SK-N-SH (cell line): ENCODE data around the gene ARHGEF17. TPM values are rescaled to one million over a fixed set of nuclear protein-coding genes. Genes with fewer than 3 reads are reported as not detected.

Source experiments
- CTCF ChIA-PET: fragments of 300-600, 350-600 bp; formaldehyde crosslinking; extraction: SDS; loops from one replicate; lab custom pipeline; 2021; lab: Yijun Ruan, JAX
- POLR2A ChIA-PET: fragments of 350-600 bp; sonication (Branson Sonifier 250); formaldehyde crosslinking; extraction: SDS; loops from one replicate; lab custom pipeline; 2020; ENCODE audit warnings: antibody characterized with exemption, inconsistent platforms; lab: Yijun Ruan, JAX
- DNase-seq: peaks from one replicate; pipeline ENCODE4 v3.0.0; 2012
- H2AFZ ChIP-seq: fragments of 200-600 bp; sonication (generic); 2 replicates; pipeline ENCODE4 v1.8.1; 2016; ENCODE audit warnings: antibody characterized with exemption, mild to moderate bottlenecking, low read depth
- H3F3A ChIP-seq: fragments of 200-600 bp; sonication (generic); replicated peaks from 2 replicates; pipeline ENCODE3; 2016; ENCODE audit warnings: antibody characterized with exemption, mild to moderate bottlenecking; ENCODE audit not compliant: insufficient read depth
- H3K27ac ChIP-seq, 2 experiments: fragments of 200-500 bp in 1 of 2; fragments of 200-600 bp in 1 of 2; sonication (Bioruptor generic) in 1 of 2; sonication (generic), shearing (Covaris generic) in 1 of 2; 2 replicates each; pipeline versions ENCODE4 v1.5.1 to v1.6.1; 2014 to 2016; ENCODE audit warnings: low read depth in 2 of 2, inconsistent platforms in 1 of 2, low read length in 1 of 2, mild to moderate bottlenecking in 1 of 2, mixed read lengths in 1 of 2
- H3K27me3 ChIP-seq: fragments of 200-600 bp; sonication (generic), shearing (Covaris generic); 2 replicates; pipeline ENCODE4 v1.6.1; 2016; ENCODE audit warnings: mixed run types; ENCODE audit not compliant: insufficient read depth
- H3K36me3 ChIP-seq, 2 experiments: fragments of 200-500 bp in 1 of 2; fragments of 200-600 bp in 1 of 2; sonication (Bioruptor generic) in 1 of 2; sonication (generic) in 1 of 2; replicated peaks in 1 of 2; 2 replicates each; pipeline versions ENCODE3 to v1.5.1; 2014 to 2016; ENCODE audit warnings: low read length in 1 of 2, mild to moderate bottlenecking in 1 of 2; ENCODE audit not compliant: insufficient read depth in 2 of 2, control insufficient read depth in 1 of 2
- H3K4me1 ChIP-seq, 2 experiments: fragments of 200-500 bp in 1 of 2; fragments of 200-600 bp in 1 of 2; sonication (Bioruptor generic) in 1 of 2; sonication (generic), shearing (Covaris generic) in 1 of 2; 2 replicates each; pipeline versions ENCODE4 v1.5.1 to v1.6.1; 2014 to 2016; ENCODE audit warnings: low read depth in 1 of 2, low read length in 1 of 2, mixed run types in 1 of 2; ENCODE audit not compliant: insufficient read depth in 2 of 2, control insufficient read depth in 1 of 2
- H3K4me2 ChIP-seq: fragments of 200-600 bp; sonication (generic), shearing (Covaris generic); 2 replicates; pipeline ENCODE4 v1.6.1; 2017; ENCODE audit warnings: mixed run types
- H3K4me3 ChIP-seq, 2 experiments: fragments of 200-500 bp in 1 of 2; fragments of 200-600 bp in 1 of 2; sonication (Bioruptor generic) in 1 of 2; sonication (generic), shearing (Covaris generic) in 1 of 2; 2 replicates each; pipeline versions ENCODE4 v1.5.1 to v1.8.1; 2014 to 2016; ENCODE audit warnings: low read depth in 2 of 2, inconsistent platforms in 1 of 2, low read length in 1 of 2, mild to moderate bottlenecking in 1 of 2, mixed read lengths in 1 of 2, moderate library complexity in 1 of 2
- H3K79me2 ChIP-seq: fragments of 200-600 bp; sonication (generic); 2 replicates; pipeline ENCODE4 v1.8.1; 2017; ENCODE audit warnings: mild to moderate bottlenecking; ENCODE audit not compliant: insufficient read depth
- H3K9ac ChIP-seq: fragments of 200-600 bp; sonication (generic); 2 replicates; pipeline ENCODE4 v1.6.1; 2017; ENCODE audit warnings: mixed run types
- H3K9me2 ChIP-seq: fragments of 200-600 bp; sonication (generic); 2 replicates; pipeline ENCODE4 v1.6.1; 2017; ENCODE audit warnings: mixed run types
- H3K9me3 ChIP-seq: fragments of 200-600 bp; sonication (generic); 2 replicates; pipeline ENCODE4 v1.6.1; 2017; ENCODE audit warnings: mixed run types, mild to moderate bottlenecking, moderate library complexity
- H4K20me1 ChIP-seq: fragments of 200-600 bp; sonication (generic); 2 replicates; pipeline ENCODE4 v1.6.1; 2017; ENCODE audit warnings: mild to moderate bottlenecking, mixed run types; ENCODE audit not compliant: insufficient read depth
- ELF1 ChIP-seq: IDR thresholded peaks from 2 replicates; pipeline ENCODE4 v1.4.0; 2012
- EZH2phosphoT487 ChIP-seq: fragments of 200-600 bp; sonication (generic); IDR thresholded peaks from 2 replicates; pipeline ENCODE4 v1.6.1; 2017; ENCODE audit warnings: low read depth, mixed run types, mild to moderate bottlenecking, antibody characterized with exemption, moderate library complexity, borderline replicate concordance
- FOSL2 ChIP-seq: IDR thresholded peaks from 2 replicates; pipeline ENCODE4 v1.4.0; 2012; ENCODE audit warnings: low read depth, mild to moderate bottlenecking, moderate library complexity, borderline replicate concordance
- FOXJ3 ChIP-seq: sonication (generic); formaldehyde crosslinking; IDR thresholded peaks from 2 replicates; pipeline ENCODE4 v1.5.1; 2020; ENCODE audit warnings: mild to moderate bottlenecking, missing genetic modification reagents
- FOXM1 ChIP-seq: IDR thresholded peaks from 2 replicates; pipeline ENCODE4 v1.4.0; 2012; ENCODE audit warnings: low read depth, mild to moderate bottlenecking
- GABPA ChIP-seq: IDR thresholded peaks from 2 replicates; pipeline ENCODE4 v1.4.0; 2012; ENCODE audit warnings: low read depth, mild to moderate bottlenecking
- GATA2 ChIP-seq: sonication (generic); formaldehyde crosslinking; IDR thresholded peaks from 2 replicates; pipeline ENCODE4 v1.5.0; 2020; ENCODE audit warnings: mild to moderate bottlenecking, missing genetic modification reagents
- JUND ChIP-seq: IDR thresholded peaks from 2 replicates; pipeline ENCODE4 v1.4.0; 2012
- NFIC ChIP-seq: IDR thresholded peaks from 2 replicates; pipeline ENCODE4 v1.4.0; 2012; ENCODE audit warnings: borderline replicate concordance
- RAD21 ChIP-seq: IDR thresholded peaks from 2 replicates; pipeline ENCODE4 v1.6.1; 2012; ENCODE audit warnings: mild to moderate bottlenecking, low read length
- RXRA ChIP-seq: IDR thresholded peaks from 2 replicates; pipeline ENCODE4 v1.4.0; 2012; ENCODE audit warnings: low read depth, mild to moderate bottlenecking, borderline replicate concordance
- WGBS: methylation state at CpG from one replicate; pipeline ENCODE4 v1.1.6; 2017; ENCODE audit warnings: low lambda C conversion rate; 5-methylcytosine and 5-hydroxymethylcytosine counted together
- polyA plus RNA-seq, 3 experiments: library from polyadenylated mRNA; depleted of rRNA; stranded (reverse); fragments of >200 nt; gene quantifications; 2 replicates each; pipeline ENCODE4 v1.2.3, GENCODE V29; 2012
- TF ChIP-seq, protein P1 (sequence below): IDR thresholded peaks from 2 replicates; pipeline ENCODE4 v1.4.0; 2012; ENCODE audit warnings: low read depth
- TF ChIP-seq, protein P2 (sequence below): fragments of 150-350 bp; IDR thresholded peaks from 2 replicates; pipeline ENCODE4 v1.6.1; 2017; ENCODE audit warnings: antibody characterized with exemption, low read length, low read depth, borderline replicate concordance
- TF ChIP-seq, protein P3 (sequence below): IDR thresholded peaks from 2 replicates; pipeline ENCODE4 v1.4.0; 2012; ENCODE audit warnings: low read depth, borderline replicate concordance
- TF ChIP-seq, protein P4 (sequence below): IDR thresholded peaks from 2 replicates; pipeline ENCODE4 v1.4.0; 2012; ENCODE audit warnings: low read depth, borderline replicate concordance

ARHGEF17 gene
- polyA plus RNA-seq, 1 of the 3 experiments (the other 2 are of a cell fraction) = 45.9 TPM

GRCh38 chr11:73366265-73366610 lies 58.2 kb downstream of the ARHGEF17 start:
- Histone ChIP-seq H4K20me1 (no peaks in the 10 kb centered on the region), H3K9me2 (no peaks in the 10 kb centered on the region), H3F3A (peaks cover 4% of the 10 kb centered on the region), H3K9me3 (no peaks in the 10 kb centered on the region), H3K36me3 (peaks cover 31 to 59% of the 10 kb centered on the region in 2 experiments), H3K4me1 (peaks cover 0 to 10% of the 10 kb centered on the region in 2 experiments; a peak in 1 of 4 replicates), H3K27ac (no peak overlapping the region), H2AFZ (no peak overlapping the region), H3K4me2 (no peak overlapping the region), H3K79me2 (no peaks in the 10 kb centered on the region), H3K27me3 (no peaks in the 10 kb centered on the region), H3K9ac (no peak overlapping the region), H3K4me3 (no peak overlapping the region)
- no peak for DNase-seq
- no peak for TF ChIP-seq JUND
- no peak for TF ChIP-seq FOSL2
- WGBS = 96% methylated on average over 4 of the region's 4 CpGs
- ChIA-PET CTCF (interaction anchor here (1.0 to 22.4 kb wide), 4 partner anchors 9 to 31 kb away, joined by 3 to 313 read pairs (median 3); partner anchors contain the start of gene RELT), POLR2A (no interaction called here)

- Histone ChIP-seq H3K27ac (no peak overlapping the region), H3K4me2 (no peak overlapping the region), H3K9ac (no peak overlapping the region), H3K9me3 (no peaks in the 10 kb centered on the region), H2AFZ (no peak overlapping the region), H3K9me2 (no peaks in the 10 kb centered on the region), H4K20me1 (no peaks in the 10 kb centered on the region), H3K79me2 (no peaks in the 10 kb centered on the region), H3K27me3 (no peaks in the 10 kb centered on the region), H3F3A (peaks cover 7% of the 10 kb centered on the region), H3K36me3 (peaks cover 31 to 58% of the 10 kb centered on the region in 2 experiments), H3K4me1 (peaks cover 0 to 10% of the 10 kb centered on the region in 2 experiments; a peak in 1 of 4 replicates), H3K4me3 (no peak overlapping the region)
- CTCF ChIA-PET = interaction anchor here (1.0 to 22.4 kb wide), 2 partner anchors 9 to 12 kb away, joined by 3 to 313 read pairs; partner anchors contain the start of gene RELT
- no peak for TF ChIP-seq RXRA
- TF ChIP-seq FOXM1 = no peak
- TF ChIP-seq, protein P1, sequence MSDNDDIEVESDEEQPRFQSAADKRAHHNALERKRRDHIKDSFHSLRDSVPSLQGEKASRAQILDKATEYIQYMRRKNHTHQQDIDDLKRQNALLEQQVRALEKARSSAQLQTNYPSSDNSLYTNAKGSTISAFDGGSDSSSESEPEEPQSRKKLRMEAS = no peak
- TF ChIP-seq, protein P2, sequence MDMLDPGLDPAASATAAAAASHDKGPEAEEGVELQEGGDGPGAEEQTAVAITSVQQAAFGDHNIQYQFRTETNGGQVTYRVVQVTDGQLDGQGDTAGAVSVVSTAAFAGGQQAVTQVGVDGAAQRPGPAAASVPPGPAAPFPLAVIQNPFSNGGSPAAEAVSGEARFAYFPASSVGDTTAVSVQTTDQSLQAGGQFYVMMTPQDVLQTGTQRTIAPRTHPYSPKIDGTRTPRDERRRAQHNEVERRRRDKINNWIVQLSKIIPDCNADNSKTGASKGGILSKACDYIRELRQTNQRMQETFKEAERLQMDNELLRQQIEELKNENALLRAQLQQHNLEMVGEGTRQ = no peak
- TF ChIP-seq EZH2phosphoT487 = no peak
- TF ChIP-seq FOXJ3 (CRISPR knock-in tag) = no peak
- no peak for TF ChIP-seq GATA2 (CRISPR knock-in tag)
- TF ChIP-seq JUND = no peak
- no peak for TF ChIP-seq NFIC
- TF ChIP-seq ELF1 = no peak
- TF ChIP-seq FOSL2 = no peak
- TF ChIP-seq RAD21 = no peak
- TF ChIP-seq, protein P3, sequence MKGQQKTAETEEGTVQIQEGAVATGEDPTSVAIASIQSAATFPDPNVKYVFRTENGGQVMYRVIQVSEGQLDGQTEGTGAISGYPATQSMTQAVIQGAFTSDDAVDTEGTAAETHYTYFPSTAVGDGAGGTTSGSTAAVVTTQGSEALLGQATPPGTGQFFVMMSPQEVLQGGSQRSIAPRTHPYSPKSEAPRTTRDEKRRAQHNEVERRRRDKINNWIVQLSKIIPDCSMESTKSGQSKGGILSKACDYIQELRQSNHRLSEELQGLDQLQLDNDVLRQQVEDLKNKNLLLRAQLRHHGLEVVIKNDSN = no peak
- TF ChIP-seq GABPA = no peak
- TF ChIP-seq, protein P4, sequence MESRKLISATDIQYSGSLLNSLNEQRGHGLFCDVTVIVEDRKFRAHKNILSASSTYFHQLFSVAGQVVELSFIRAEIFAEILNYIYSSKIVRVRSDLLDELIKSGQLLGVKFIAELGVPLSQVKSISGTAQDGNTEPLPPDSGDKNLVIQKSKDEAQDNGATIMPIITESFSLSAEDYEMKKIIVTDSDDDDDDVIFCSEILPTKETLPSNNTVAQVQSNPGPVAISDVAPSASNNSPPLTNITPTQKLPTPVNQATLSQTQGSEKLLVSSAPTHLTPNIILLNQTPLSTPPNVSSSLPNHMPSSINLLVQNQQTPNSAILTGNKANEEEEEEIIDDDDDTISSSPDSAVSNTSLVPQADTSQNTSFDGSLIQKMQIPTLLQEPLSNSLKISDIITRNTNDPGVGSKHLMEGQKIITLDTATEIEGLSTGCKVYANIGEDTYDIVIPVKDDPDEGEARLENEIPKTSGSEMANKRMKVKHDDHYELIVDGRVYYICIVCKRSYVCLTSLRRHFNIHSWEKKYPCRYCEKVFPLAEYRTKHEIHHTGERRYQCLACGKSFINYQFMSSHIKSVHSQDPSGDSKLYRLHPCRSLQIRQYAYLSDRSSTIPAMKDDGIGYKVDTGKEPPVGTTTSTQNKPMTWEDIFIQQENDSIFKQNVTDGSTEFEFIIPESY = no peak
- WGBS = 94% methylated on average over 6 of the region's 6 CpGs
- POLR2A ChIA-PET = interaction anchor here (0.5 kb wide), 1 partner anchor 1670 kb away, joined by 4 read pairs; no protein-coding TSS in a partner anchor
- DNase-seq = no peak
These were observed 58.9 kb downstream of the ARHGEF17 start for GRCh38 chr11:73366953-73367352.
